SK-N-SH (cell line): ENCODE results near the gene ACOT12. TPM values are rescaled to one million over a fixed set of nuclear protein-coding genes. Genes with fewer than 3 reads are reported as not detected.

ENCODE experiments used
- polyA plus RNA-seq, 3 experiments: library from polyadenylated mRNA; depleted of rRNA; stranded (reverse); fragments of >200 nt; gene quantifications; 2 replicates each; pipeline ENCODE4 v1.2.3, GENCODE V29; 2012

Gene ACOT12
- polyA plus RNA-seq, 1 of the 3 experiments (the other 2 are of a cell fraction) = 0.07 TPM

Other genes with a start within 250 kb of the ACOT12 start
- not detected in 2 replicates for gene CKMT2, start 160.8 kb downstream of the ACOT12 start, polyA plus RNA-seq (2012; rRNA removed)
- 13.2 and 14.8 TPM in 2 replicates for gene ZCCHC9, start 92.5 kb downstream of the ACOT12 start, polyA plus RNA-seq (2012; rRNA removed)